SK-MEL-5 (cell line): ENCODE data around the gene POMP. TPM values are rescaled to one million over a fixed set of nuclear protein-coding genes. Genes with fewer than 3 reads are reported as not detected.
A peak's percentile ranks its signal among the peaks of the same experiment; 100 is the strongest.

ENCODE experiments used
- DNase-seq: peaks from one replicate; pipeline ENCODE4 v3.0.0-alpha.2; 2016; ENCODE audit warnings: low read depth, low spot score
- in situ Hi-C: cut with HindIII; loops from 2 replicates; pipeline ENCODE4 v1.10.0; 2016; ENCODE audit warnings: low sequenced_read_pairs, high pct_unique_total_duplicates, low pct_unique_long_range_greater_than_20kb
- polyA plus RNA-seq, 2 experiments: library from polyadenylated mRNA; depleted of rRNA; stranded (reverse); fragments of >200 nt; gene quantifications; 2 replicates each; pipeline ENCODE4 v1.2.3, GENCODE V29; 2015
- total RNA-seq: library from RNA; depleted of rRNA; stranded (reverse); fragments of >200 nt; shearing (Covaris generic); gene quantifications from 2 replicates; pipeline ENCODE4 v1.2.3, GENCODE V29; 2014; rRNA removed

POMP gene, protein sequence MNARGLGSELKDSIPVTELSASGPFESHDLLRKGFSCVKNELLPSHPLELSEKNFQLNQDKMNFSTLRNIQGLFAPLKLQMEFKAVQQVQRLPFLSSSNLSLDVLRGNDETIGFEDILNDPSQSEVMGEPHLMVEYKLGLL
- 276 and 342 TPM in 2 replicates for total RNA-seq
- polyA plus RNA-seq (2015; cell fraction: cytosol; rRNA removed), result 128 and 171 TPM in 2 replicates
- polyA plus RNA-seq (2015; cell fraction: nucleus; rRNA removed), result 31.4 and 34.1 TPM in 2 replicates

DNA sequence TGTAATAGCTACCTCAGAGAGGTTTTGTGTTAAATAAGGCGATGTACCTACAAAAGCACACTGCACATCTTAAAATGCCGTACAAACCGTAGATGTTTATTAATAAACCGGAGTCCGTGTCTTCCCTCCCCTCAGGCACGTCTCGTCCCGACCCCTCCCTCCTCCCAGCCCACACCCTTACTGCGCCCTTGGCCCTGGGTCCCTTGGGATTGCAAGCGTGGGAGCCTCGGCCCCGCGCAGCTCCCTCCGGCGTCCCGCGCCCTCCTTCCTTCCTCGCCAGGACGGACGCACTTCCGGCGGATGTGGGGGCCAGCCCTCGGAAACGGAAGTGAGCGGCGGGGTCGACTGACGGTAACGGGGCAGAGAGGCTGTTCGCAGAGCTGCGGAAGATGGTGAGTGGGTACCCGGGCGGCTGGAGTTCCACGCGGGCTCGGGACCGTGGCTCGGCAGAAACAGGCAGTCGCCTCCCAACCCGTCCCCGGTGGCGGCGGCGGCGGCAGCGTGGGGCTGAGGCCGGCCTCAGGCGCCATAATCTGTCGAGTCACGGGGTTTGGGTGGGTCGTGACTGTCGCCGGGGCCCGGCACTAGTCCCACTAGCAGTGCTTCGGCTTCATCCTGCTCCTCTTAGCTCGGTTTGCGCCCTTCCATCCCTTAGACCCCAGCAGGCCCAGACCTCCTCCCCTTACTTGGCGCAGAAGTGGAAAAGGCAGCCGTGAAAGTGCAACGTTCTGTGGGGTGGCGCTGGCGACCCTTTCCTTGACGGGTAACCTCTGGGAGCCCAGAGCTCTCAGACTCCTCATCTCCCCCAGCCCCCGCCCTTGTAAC, at the start of gene POMP:
Gene POMP, plus strand, starts transcription at position 335 of the 825 bp plus-strand sequence. Its CDS starts 55 bp downstream, at position 390.
- DNase-seq, result peak; percentile 97
- in situ Hi-C loops, result no loop called here

DNA sequence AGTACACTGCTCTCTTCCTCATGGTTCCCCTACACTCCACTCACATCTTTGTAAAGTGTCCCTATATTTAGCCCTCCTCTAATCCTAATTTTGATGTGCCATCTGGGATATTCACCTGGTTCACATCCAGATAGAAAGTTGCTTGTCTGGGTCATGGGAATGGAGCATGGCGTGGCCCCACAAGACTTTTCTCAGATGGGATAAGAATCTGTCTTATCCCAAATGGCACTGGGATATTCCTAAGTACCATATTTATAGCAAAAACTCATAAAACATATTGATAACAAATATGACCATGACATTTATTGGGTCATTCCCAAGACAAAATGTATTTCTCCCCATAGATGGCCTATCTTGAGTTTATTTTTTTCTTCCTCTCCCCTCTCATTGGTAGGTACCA, 49.5 kb upstream of the POMP start:
- no peak for DNase-seq
- in situ Hi-C loops, result no loop called here

DNA sequence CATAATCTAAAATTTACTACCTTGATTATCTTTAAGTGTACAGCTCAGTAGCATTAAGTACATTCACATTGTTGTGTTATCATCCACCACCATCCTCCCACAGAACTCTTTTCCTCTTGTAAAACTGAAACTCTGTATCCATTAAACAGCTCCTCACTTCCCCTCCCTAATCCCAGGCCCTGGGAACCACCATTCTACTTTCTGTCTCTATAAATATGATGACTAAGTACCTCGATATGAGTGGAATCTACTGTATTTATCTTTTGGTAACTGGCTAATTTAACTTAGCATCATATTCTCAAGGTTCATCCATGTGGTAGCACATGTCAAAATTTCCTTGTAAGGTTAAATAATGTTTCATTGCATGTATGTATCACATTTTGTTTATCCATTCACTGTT, 49.0 kb upstream of the POMP start:
- in situ Hi-C loops, result no loop called here
- DNase-seq, result no peak

DNA sequence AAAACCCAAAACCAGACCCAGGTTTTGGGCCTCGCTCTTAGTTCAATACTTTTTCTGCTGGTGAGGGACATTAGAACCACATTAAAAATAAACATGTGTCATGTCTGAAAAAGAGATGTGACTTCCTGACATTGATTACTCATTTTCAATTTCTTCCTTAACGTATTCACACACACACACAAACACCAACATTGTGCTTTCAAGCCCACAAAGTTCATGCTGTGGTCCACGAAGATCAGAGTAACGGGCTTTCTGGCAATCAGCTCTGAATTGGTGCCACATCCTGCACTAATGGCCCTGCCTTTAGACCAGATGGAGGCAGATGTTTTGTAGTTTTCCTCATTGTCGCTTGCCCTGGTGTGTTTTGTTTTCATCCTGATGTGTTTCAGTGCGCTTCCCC, 47.9 kb upstream of the POMP start:
- in situ Hi-C loops, result no loop called here
- no peak for DNase-seq

GRCh38 chr13:28611654-28612131, 47.2 kb upstream of the POMP start:
- in situ Hi-C loops, result no loop called here
- DNase-seq, result peak; percentile 11

- in situ Hi-C loops, result no loop called here
- DNase-seq, result no peak
These were observed 45.4 kb upstream of the POMP start for GRCh38 chr13:28613562-28613961.

DNA sequence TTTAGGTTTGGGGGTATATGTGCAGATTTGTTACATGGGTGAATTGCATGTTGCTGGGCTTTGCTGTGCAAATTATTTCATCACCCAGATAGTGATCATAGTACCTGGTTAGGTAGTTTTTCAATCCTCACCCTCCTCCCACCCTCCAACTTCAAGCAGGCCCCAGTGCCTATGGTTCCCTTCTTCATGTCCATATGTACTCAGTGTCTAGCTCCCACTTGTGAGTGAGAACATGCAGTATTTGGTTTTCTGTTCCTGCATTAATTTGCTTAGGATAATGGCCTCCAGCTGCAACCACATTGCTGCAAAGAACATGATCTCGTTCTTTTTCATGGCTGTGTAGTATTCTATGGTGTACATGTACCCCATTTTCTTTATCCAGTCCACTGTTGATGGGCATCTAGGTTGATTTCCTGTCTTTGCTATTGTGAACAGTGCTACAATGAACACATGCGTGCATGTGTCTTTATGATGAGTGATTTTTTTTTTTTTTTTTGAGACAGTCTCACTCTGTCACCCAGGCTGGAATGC, 42.9 kb upstream of the POMP start:
- DNase-seq, result no peak
- in situ Hi-C loops, result no loop called here

DNA sequence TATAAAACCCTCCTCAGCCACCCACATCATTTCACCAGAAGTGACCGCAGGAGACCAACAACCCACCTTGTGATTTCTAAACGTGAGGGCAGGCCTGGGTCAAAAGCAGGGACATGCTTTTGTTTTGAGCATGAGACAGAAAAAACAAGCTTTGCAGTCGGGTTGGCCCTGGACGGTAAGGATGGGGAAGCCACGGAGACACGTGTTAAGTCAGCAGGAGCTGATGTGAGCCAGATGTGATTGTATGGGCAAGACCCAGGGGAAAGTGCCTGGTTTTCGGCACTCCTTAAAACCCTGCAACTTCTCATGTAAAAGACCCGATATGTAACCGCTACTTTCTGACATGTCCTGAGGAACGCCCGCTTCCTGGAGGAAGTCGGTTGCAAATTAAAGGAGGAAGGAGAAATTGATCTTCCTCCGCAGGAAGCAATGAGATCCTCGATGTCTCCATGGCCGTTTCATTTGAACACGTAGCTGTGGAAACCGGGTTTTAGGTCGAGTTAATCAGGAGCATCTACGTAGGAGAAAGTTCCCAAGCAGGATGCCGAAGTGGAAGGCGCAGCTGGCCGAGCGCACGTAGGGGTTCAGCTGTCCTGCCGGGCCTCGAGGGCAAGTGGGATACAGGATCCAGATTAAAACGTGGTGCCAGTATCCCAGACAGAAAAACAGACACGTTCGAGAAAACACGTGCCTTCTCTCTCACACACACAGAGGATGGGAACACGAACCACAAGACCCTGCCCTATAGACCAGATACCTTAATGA, 40.5 kb upstream of the POMP start:
- in situ Hi-C loops, result no loop called here

DNA sequence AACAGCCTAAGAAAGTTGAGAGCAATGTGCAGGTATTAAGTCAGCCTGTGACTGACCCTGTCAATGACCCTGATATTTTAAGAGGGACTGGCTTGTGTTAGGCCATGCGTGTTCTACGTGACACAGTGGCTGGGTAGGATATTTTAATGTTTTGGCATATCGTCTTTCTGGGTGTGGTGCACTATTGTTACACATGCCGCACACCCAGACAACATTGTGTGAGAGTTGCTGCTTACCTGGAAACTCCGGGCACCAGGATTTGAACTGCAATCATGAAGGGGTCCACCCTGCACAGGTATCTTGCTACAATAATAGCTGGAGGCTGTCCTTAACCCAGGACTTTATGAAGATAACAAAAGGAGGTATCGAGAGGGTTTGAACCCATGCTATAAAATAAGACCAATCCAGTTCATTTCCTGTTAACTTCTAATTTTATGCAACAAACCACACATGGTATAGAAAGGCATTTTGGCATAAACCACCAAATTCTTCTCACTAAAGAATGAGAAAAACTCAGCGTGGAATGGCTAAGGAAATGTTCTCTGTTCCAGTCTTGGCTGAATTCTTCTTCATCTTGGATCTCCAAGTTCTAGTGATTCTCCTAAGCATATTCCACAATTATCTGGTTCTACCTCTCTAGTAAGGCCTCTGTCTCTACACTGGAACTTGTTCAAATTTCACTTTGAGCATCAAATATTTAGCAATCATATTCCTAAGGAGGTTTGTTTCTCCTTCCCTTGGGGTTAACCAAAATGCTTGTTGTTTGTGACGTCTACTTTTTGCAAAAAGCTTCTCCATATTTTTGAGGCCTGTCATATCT, 38.7 kb upstream of the POMP start:
- DNase-seq, result no peak
- in situ Hi-C loops, result no loop called here

More for the DNA sequence above, 40.5 kb upstream of the POMP start:
- DNase-seq, result no peak

GRCh38 chr13:28621449-28621848, 37.5 kb upstream of the POMP start:
- in situ Hi-C loops, result no loop called here
- DNase-seq, result no peak

GRCh38 chr13:28622286-28622685, 36.6 kb upstream of the POMP start:
- no peak for DNase-seq
- in situ Hi-C loops, result no loop called here

DNA sequence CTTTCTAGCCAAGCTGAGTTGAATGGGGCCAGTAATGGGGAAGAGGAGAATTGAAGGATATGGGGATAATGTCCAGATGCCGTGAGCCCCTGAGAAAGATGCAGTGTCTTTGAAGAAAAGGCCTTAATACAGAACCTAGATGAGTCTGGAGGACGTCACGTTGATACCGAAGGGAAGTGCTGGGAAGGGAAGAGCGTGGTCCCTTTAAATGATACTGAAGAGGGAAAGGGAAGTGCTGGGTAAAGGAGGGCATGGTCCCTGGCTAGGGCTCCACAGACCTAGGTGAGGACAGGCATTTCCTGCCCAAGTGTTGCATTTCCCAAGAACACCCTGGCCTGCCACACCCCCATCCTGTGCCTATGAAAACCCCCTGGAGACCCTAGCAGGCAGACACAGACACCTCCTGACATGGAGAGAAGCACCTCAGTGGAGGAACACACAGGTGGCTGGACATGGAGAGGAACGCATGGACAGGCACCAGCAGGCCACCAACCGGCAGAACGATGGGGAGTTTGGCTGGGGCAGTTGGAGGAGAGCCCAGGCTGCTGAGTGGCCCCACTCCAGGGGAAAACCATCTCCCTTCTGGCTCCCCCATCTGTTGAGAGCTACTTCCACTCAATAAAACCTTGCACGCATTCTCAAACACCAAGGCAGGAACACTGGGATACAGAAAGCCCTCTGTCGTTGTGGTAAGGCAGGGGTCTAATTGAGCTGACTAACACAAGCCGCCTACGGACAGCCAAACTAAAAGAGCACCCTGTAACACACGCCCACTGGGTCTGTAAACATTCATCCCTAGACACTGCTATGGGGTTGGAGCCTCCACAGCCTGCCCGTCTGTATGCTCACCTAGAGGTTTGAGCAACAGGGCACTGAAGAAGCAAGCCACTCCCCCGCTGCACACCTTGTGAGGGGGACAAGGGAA, 34.9 kb upstream of the POMP start:
- in situ Hi-C loops, result no loop called here
- peak; percentile 14 for DNase-seq

DNA sequence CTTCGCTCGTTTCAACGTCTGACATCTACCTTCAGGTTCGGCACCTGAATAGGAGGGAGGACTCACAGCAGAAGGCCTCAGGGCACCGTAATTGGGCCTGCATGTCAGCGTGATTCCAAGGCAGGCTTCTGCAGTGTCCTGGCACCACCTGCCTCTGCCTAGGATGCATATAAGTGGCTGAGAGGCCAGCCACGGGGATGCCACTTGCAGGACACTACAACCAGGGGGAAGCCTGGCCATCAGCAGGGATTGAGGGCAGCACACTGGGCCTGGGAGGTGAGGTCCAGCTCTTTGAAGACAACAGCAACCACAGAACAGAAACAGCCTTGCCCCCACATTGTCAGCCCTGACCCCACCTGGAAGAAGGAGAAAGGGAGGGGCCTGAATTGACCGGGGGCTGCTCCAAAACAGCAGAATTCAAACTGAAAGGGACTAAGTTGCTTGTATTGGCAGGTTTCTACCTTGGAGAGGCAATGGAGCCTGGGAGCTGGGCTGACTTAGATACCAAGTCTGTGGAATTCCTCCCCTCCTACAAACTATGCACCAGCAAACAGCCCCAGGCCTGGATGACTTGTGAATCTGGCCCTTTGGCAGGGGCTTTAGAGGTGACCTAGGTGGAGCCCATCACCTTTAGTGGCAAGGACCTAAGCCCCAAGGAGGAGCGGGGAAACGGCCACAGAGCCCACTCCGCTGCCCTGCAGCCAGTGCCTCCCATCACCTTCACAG, 34.1 kb upstream of the POMP start:
- in situ Hi-C loops, result no loop called here
- no peak for DNase-seq

DNA sequence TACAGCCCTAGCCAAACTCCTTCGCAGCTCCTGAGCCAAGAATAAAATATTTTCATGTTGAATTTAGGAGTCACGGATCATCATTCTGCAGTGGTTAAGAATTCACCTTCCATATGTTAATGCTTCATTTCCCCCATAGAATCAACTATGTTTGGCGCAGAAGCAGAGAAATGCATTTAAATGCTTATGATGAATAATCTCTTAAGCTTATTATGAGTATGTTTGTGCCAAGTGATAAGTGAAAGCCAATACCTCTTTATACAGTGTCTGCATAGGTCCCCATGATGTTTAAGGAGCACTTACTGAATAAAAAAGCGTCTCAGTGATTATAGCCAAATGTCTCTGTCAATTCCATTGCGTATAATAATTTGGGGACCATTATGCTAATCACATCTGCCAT, 32.7 kb upstream of the POMP start:
- in situ Hi-C loops, result no loop called here
- DNase-seq, result no peak

GRCh38 chr13:28628241-28628640, 30.7 kb upstream of the POMP start:
- in situ Hi-C loops, result no loop called here
- DNase-seq, result no peak

- in situ Hi-C loops, result no loop called here
- DNase-seq, result no peak
These were observed 28.1 kb upstream of the POMP start for GRCh38 chr13:28630869-28631268.
